ENCODE data around the gene SF3B2.

DNA sequence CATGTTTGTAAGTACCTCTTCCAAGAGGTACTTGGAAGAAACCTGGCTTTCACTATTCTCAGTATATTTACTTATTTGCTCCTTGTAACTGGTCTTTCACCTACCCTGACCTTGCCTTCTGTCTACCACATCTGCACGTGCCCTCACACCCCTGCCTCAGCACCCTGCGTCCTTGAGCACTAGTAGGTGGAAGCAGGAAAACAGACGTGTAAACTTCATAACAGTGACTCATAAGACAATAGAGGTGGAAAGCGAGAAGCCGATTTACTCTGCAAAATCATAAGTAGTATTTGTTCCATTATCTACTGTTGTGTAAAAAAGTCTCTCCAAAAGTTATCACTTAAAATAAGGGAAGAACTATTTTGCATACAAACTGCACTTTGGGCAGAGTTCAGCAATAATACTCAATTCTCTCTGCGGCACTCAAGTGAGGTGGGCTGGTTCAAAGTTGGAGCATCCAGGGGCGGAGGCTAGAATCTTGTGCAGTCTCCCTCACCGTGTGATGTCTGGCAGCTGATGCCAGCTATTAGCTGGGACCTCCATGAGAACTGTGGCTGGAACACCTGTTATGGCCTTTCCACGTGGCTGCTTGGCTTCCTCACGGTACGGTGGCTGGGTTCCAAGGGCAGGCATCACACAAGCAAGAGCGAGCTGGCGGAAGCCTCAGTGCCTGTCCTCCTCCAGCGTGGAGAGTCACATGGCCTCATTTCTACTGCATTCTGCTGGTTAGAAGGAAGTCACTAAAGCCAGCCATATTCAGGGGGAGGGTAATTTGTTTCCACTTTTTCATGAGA is 48.3 kb downstream of the SF3B2 start:
- TF ChIP-seq, protein P1, sequence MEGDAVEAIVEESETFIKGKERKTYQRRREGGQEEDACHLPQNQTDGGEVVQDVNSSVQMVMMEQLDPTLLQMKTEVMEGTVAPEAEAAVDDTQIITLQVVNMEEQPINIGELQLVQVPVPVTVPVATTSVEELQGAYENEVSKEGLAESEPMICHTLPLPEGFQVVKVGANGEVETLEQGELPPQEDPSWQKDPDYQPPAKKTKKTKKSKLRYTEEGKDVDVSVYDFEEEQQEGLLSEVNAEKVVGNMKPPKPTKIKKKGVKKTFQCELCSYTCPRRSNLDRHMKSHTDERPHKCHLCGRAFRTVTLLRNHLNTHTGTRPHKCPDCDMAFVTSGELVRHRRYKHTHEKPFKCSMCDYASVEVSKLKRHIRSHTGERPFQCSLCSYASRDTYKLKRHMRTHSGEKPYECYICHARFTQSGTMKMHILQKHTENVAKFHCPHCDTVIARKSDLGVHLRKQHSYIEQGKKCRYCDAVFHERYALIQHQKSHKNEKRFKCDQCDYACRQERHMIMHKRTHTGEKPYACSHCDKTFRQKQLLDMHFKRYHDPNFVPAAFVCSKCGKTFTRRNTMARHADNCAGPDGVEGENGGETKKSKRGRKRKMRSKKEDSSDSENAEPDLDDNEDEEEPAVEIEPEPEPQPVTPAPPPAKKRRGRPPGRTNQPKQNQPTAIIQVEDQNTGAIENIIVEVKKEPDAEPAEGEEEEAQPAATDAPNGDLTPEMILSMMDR (IDR thresholded peaks at IDR 0.05 in 4 of 5, conservative IDR thresholded peaks at IDR 0.05 in 1 of 5) = no peak
- TF ChIP-seq POLR2A (IDR thresholded peaks at IDR 0.05) = no peak
